Ramos (cell line): ENCODE results near the gene RIC1.

Source experiments
- in situ Hi-C: fragments of 300-500 bp; cut with MboI; formaldehyde crosslinking; loops from one replicate; pipeline ENCODE4 v1.14.3; 2022; ENCODE audit warnings: low sequenced_read_pairs; ENCODE audit not compliant: unreplicated experiment

Gene RIC1, protein sequence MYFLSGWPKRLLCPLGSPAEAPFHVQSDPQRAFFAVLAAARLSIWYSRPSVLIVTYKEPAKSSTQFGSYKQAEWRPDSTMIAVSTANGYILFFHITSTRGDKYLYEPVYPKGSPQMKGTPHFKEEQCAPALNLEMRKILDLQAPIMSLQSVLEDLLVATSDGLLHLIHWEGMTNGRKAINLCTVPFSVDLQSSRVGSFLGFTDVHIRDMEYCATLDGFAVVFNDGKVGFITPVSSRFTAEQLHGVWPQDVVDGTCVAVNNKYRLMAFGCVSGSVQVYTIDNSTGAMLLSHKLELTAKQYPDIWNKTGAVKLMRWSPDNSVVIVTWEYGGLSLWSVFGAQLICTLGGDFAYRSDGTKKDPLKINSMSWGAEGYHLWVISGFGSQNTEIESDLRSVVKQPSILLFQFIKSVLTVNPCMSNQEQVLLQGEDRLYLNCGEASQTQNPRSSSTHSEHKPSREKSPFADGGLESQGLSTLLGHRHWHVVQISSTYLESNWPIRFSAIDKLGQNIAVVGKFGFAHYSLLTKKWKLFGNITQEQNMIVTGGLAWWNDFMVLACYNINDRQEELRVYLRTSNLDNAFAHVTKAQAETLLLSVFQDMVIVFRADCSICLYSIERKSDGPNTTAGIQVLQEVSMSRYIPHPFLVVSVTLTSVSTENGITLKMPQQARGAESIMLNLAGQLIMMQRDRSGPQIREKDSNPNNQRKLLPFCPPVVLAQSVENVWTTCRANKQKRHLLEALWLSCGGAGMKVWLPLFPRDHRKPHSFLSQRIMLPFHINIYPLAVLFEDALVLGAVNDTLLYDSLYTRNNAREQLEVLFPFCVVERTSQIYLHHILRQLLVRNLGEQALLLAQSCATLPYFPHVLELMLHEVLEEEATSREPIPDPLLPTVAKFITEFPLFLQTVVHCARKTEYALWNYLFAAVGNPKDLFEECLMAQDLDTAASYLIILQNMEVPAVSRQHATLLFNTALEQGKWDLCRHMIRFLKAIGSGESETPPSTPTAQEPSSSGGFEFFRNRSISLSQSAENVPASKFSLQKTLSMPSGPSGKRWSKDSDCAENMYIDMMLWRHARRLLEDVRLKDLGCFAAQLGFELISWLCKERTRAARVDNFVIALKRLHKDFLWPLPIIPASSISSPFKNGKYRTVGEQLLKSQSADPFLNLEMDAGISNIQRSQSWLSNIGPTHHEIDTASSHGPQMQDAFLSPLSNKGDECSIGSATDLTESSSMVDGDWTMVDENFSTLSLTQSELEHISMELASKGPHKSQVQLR (N-terminal part only)

DNA sequence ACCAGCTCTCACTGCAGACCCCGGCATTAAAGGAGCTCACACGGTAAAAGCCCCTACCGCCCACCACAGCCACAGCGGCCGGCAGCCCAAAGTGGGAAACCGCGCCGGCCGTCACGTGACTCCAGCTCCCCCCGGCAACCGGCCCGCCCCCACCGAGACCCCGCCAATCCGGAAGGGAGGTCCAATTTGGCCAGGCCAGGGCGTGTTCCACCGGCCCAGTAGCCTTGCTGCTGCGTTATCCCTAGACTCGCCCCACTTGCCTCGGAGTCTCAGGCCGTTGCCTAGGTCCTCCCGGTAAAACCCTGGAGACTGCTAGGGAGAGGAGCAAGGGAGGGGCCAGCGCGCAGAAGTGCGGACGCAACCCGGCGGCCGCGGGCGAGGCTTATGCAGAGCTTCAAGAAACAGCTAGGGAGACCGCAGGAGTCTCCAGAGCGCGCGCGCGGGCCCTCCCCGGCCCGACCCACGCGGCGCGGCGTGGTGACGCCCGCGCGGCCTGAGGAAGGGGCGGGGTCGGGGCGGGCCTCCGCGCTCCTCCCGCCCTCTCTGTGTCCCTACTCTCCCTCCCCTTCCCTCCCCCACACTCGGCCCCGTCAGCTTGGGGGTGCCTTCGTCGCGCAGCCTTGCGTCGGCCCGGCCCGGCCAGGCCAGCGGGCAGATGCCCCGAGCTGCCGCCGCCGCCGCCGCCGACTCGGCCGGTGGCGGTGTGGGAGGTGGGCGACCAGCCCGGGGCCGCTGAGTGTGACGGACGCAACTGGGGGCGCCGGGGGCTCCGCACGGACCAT is at the start of gene RIC1:
RIC1 (plus strand) TSS at position 578 of the 782 bp plus-strand sequence; CDS start at position 781, 203 bp downstream.
- in situ Hi-C loops = no loop called here

DNA sequence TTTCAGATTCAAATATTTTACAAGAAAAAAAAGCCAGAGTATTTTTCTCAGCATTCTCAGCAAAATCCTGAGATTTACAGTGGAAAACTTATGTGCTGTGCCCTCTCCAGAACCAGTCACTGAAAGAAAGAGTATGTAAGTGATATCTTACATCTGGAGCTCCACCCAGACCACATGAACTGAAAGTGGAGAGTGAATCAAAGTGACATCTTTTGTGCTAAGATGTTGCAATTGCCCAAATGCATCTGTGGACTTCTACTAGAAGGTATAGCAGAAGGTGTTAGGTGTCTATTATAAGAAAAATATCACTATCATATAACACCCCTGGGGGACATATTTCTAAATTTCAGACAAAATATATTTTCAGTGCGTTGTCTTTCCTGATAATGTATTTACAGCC is 49.0 kb upstream of the RIC1 start:
- in situ Hi-C loops = loop anchor here (25.0 kb wide), 2 partner anchors 268 to 593 kb away; partner anchors contain the start of genes JAK2 and RLN2

DNA sequence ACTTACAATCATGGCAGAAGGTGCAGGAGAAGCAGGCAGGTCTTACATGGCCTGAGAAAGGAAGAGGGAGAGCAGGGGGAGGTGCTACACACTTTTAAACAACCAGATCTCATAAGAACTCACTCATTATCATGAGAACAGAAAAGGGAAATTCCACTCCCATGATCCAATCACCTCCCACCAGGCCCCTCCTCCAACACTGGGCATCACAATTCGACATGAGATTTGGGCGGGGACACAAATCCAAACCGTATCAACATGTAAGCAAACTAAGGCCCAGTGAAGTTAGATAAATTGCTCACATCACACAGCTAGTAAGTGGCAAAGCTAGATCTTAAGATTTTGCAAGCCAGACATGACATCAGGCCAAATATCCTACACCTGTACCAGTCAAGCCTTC is 48.3 kb upstream of the RIC1 start:
- in situ Hi-C loops = loop anchor here (25.0 kb wide), 2 partner anchors 268 to 593 kb away; partner anchors contain the start of genes JAK2 and RLN2

DNA sequence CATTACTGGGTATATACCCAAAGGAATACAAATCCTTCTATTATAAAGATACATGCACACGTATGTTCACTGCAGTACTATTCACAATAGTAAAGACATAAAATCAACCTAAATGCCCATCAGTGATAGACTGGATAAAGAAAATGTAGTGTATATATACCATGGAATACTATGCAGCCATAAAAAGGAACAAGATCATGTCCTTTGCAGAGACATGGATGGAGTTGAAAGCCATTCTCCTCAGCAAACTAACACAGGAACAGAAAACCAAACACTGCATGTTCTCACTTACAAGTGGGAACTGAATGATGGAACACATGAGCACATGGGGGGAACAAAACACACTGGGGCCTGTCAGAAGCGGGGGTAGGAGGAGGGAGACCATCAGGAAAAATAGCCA is 47.2 kb upstream of the RIC1 start:
- in situ Hi-C loops = loop anchor here (25.0 kb wide), 2 partner anchors 269 to 594 kb away; partner anchors contain the start of genes JAK2 and RLN2

DNA sequence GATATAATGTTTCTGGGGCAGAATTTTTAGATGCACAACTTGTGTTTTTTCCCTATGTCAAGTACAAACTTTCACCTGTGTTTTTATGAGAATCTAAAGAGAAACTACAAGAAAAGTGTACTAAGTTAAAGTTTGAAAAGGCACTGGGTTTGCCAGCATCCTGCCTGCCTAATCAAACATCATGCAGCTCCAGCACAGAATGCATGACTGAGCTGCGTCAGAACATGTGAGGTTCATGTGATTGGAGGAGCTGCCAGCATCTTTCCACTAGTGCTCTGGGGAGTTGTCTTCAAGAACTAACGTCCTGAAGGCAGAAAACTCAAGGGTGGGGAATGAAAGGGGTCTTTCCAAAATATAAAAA is 46.1 kb upstream of the RIC1 start:
- in situ Hi-C loops = loop anchor here (25.0 kb wide), 2 partner anchors 271 to 596 kb away; partner anchors contain the start of genes JAK2 and RLN2

DNA sequence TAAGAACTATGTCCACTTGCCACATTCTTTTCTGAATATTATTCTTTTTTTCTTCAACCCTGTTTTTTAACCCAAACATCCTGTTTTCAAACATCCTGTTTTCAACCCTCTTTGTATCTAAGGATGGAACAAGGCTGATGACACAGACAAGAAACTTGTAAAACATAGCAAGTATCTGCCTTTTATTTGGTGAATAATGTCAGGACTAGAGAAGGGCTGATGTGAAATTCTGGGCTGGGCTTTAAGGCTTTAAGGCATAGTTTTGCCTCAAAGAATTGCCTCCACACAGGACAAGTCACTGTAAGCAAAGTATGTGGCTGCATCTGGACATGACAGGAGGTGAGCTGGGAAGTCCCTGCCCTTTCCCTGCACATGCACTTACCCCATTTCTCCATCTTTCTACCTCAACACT is 42.5 kb upstream of the RIC1 start:
- in situ Hi-C loops = loop anchor here (25.0 kb wide), 2 partner anchors 274 to 599 kb away; partner anchors contain the start of genes JAK2 and RLN2

DNA sequence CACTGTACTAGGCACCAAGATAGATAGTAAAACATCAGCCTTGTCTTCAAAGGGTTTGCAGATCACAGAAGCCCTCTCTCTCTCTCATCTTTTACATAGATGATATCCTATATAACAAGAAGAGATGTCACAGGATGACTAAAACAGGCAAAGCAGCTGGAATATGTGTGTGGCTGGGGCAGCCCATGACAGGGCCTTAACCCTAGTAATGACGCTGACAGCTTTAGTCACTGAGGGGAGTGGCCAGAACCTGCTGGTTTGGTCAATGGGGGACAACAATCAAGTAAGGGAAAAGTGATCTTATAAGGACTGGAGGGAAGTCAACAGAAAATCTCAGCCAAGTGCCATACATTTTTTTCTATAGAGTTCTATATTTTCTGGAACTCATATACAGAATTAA is 41.9 kb upstream of the RIC1 start:
- in situ Hi-C loops = loop anchor here (25.0 kb wide), 2 partner anchors 275 to 600 kb away; partner anchors contain the start of genes JAK2 and RLN2

DNA sequence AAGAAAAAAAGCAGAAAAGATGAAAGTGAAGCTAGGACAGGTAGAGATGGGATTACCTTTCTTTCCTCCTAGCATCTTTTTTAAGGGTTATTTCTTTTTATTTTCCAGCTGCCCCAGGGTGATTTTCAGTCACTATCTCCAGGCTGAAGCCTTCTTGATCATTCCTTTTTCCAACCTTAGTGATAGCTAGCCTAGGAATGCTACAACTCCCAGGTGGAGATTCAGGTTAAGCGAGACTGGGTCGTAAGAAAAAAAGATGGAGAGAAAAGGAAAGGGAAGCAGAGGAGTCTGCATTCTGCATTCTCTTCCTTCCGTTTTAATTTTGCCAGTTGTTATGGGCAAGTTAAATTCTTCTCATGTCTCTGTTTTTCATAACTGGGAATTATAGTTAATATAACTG is 36.7 kb upstream of the RIC1 start:
- in situ Hi-C loops = loop anchor here (5.0 to 25.0 kb wide), 4 partner anchors 150 to 605 kb away; partner anchors contain the start of genes INSL6, JAK2 and RLN2

DNA sequence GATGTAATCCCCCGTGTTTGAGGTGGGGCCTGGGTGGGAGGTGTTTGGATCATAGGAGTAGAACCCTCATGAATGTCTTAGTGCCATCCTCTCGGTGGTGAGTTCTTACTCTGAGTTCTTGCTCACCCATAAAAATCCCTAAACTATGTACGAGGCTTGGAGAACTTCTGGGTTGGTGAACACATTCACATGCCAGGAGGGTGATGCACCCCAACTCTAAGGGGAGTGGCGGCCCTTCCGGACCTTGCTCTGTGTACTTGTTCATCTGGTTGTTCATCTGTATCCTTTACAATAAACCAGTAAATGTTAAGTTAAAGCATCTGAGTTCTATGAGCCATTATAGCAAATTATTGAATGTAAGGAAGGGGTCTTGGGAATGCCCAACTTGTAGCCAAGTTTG is 36.0 kb upstream of the RIC1 start:
- in situ Hi-C loops = loop anchor here (5.0 to 25.0 kb wide), 4 partner anchors 151 to 606 kb away; partner anchors contain the start of genes INSL6, JAK2 and RLN2

DNA sequence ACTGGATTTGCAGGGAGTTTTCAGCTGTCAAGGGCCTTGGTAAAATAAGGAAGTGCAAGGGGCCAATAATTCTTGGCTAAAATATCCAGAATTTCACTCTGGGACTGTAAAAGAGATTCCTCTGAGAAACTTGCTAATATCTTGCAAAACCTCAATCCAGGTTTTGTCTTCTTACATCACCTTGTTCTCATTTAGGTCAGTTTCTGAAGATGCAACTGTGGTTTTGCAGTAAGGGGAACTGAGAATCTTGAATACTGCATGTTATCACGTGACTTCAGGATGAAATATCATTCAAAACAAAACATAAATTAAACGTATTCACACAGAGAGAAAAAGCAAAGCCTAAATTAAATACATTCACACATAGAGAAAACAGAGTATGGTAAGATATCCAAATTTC is 35.0 kb upstream of the RIC1 start:
- in situ Hi-C loops = loop anchor here (5.0 to 25.0 kb wide), 4 partner anchors 152 to 607 kb away; partner anchors contain the start of genes INSL6, JAK2 and RLN2

DNA sequence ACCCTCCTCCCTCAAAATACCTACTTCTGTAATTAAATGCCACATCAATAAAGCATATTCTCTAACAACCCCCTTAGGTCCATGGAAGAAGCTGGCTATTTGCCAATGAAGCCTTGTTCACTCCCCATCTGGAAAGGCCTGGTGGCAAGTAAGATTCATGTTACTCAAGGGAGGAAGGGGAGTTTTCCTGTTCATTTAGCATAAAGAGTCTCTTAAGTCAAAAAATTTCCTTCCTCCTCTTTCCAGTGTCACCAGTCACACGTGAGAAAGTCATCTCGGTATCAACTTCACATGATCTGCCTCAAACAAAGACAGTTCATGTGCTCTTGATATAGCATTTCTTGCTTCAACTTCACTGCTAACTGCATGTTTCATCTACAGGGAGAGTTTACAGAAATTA is 32.7 kb upstream of the RIC1 start:
- in situ Hi-C loops = loop anchor here (5.0 to 25.0 kb wide), 3 partner anchors 284 to 834 kb away; partner anchors contain the start of genes JAK2 and RLN2

DNA sequence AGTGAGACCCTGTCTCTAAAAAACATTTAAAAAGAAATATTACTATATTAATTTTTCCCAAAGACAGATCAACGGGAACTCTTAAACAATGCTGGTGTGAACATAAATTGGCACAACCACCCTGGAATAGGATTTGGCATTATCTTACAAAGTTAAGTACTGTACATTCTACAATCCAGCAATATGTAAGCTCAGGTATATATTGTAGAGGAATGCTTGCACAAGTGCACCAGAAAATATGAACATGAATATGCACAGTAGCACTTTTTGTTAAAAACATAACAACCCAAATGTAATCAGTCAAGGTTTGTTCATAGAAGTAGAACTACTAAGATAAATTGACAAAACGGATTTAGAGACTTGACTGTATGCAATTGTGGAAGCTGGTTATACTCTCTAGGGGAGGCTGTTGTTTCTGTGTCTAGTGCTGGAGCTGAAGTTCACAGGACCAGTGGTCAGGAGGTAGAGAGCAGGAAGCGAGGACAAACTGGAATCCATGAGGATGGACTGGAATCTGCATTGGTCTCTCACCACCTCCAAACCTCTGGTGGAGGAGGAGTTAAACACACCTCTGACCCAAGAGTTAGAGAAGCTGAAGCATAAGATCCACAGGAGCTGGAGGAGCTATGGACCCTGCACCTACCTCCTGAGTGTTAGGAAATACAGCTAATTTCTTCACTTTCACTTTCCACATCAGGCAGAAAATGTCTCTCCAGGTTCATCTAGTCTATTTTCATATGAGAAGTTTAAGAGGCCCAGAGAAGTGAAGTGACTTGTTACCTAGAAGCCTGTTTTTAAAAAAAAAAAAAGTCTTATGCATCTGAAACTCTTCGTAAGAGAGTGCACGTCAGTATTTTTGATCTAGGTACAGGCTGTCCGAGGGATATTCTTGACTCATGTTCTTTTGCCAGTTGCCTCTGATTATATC is 20.3 kb upstream of the RIC1 start:
- in situ Hi-C loops = no loop called here

DNA sequence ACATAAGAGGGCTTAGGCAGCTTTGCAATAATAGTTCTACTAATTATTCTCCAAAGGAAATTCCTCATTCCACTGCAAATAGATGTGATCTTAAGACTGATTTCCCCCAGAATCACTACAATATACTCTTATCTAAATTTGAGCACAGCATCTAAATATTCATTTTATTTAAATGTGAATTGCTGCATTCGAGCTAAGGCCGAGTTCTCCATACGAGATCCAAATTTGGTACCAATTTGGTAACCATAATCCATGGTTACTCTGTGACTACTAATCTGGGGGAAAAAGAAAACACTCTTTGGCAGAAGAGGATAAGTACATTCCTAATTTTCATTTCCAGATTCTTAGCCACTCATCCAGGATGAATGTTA is 19.7 kb upstream of the RIC1 start:
- in situ Hi-C loops = no loop called here

DNA sequence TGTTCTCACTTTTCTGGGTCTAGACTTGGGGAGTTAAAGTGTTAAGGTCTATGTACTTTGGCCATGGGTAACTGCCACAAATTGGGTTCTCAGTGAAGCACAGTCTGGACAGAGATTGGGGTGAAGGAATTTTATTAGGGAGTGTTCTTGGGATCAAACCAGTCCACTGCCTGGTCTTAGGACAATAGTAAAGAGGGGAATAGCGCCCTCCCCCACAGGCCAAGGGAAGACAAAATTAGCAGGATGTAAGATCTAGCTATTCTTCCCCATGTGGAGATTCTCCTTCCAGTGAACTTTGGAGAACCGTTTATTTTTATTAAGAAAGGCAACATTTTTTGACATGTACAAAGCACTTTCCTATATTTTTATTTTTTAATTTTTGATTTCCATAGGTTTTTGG is 18.4 kb upstream of the RIC1 start:
- in situ Hi-C loops = no loop called here

DNA sequence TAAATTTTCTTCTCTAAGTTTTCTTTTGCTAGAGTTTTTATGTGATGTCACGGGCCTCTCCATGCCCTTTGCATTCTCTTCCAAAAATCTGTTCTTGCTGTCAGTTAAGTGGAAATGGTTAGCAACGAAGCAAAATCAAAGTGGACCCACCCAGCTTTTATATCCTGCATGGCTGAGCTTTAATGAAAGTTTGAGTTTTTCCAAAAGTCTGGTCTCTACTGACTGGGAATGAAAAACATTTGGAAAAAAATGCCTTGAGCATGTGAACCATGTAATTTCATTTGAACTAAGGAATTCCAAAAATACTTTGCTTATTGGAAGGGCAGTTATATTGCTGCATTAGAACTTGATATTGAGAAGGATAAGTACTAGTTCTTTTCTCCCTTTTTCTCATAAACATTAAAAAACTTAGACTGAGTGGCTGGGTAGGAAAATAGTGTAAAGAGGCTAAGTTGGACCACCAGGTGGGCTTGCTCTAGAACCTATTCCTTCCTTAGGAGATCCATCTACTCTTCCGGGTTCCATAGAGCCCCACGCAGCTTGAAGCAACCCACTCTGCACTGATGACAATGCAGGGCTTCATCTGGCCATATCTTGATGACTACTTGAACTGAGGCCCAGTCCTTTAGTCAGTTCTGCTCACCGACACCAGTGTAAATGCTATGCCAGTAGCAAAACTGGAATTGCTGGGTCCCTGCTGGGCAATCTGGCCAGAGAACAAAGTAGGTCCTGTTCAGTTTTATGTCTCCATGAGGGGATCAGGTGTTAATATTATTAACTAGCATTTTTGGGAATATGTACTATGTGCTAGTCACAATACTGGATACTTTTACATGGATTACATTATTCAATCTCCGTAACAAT is 17.4 kb upstream of the RIC1 start:
- in situ Hi-C loops = no loop called here

DNA sequence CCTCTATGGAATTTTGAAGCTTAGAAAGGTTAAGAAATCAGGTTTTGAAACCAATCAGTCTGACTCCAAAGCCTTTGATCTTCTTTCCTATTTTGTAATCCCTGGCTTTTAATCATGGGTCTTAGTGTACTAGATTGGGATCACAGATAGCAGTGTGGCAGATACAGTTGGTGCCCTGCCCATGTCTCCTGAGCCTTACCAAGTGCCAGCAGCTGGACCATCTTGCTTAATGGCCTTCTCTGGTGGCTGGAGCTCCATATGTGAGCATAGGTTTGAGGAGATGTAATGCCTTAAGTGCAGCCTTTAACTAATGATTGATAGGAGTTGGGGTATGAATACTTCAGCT is 16.7 kb upstream of the RIC1 start:
- in situ Hi-C loops = no loop called here

DNA sequence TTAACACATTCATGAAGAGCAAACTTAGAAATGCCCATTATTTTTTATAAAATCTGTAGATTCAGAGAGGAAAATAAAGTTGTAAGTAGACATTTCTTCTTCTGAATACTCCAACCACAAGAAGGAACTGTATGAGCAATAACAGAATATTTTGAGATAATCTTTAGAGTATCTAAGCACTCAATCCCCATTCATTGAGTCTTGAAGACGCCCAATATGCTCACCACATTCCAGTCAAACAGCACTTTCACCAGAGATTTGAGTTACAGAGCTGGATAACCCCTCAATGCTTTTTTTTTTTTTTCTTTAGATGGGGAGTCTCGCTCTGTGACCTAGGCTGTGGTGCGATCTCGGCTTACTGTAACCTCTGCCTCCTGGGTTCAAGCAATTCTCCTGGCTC is 14.7 kb upstream of the RIC1 start:
- in situ Hi-C loops = no loop called here
